ENCODE data around the gene TAF5. TPM values are rescaled to one million over a fixed set of nuclear protein-coding genes. Genes with fewer than 3 reads are reported as not detected.

The TAF5 gene
- total RNA-seq, 1 donor from 2014 or later, result 11.5 TPM

- Mint-ChIP-seq H3K9me3 (no peaks in the 10 kb centered on the region), H3K4me3 (peak overlapping the region; percentile 92), H3K4me1 (peaks cover 16% of the 10 kb centered on the region), H3K27ac (ENCODE audit: unreplicated experiment) (peak overlapping the region; percentile 2), H3K36me3 (ENCODE audit: low read depth) (no peaks in the 10 kb centered on the region), H3K27me3 (ENCODE audit: low read depth) (no peaks in the 10 kb centered on the region)
- TF ChIP-seq CTCF (conservative IDR thresholded peaks at IDR 0.05), result no peak
- DNase-seq (ENCODE audit: low read depth, low spot score), result no peak
These were observed 396 bp upstream of the TAF5 start for GRCh38 chr10:103367379-103367781.

- Mint-ChIP-seq H3K9me3 (no peaks in the 10 kb centered on the region), H3K4me3 (no peak overlapping the region), H3K36me3 (ENCODE audit: low read depth) (no peaks in the 10 kb centered on the region), H3K27ac (ENCODE audit: unreplicated experiment) (no peak overlapping the region), H3K4me1 (peaks cover 6% of the 10 kb centered on the region), H3K27me3 (ENCODE audit: low read depth) (no peaks in the 10 kb centered on the region)
- TF ChIP-seq CTCF (conservative IDR thresholded peaks at IDR 0.05), result no peak
- DNase-seq (ENCODE audit: low read depth, low spot score), result no peak
These were observed 5.8 kb downstream of the TAF5 start for GRCh38 chr10:103373544-103373943.

- DNase-seq (ENCODE audit: low read depth, low spot score), result no peak
- TF ChIP-seq CTCF (conservative IDR thresholded peaks at IDR 0.05), result no peak
- no peaks in the 10 kb centered on the region for H3K36me3 Mint-ChIP-seq (ENCODE audit: low read depth)
- H3K27ac Mint-ChIP-seq (ENCODE audit: unreplicated experiment), result no peak overlapping the region
- H3K9me3 Mint-ChIP-seq, result no peaks in the 10 kb centered on the region
- peaks cover 4% of the 10 kb centered on the region for H3K4me1 Mint-ChIP-seq
- no peaks in the 10 kb centered on the region for H3K27me3 Mint-ChIP-seq (ENCODE audit: low read depth)
- H3K4me3 Mint-ChIP-seq, result no peak overlapping the region
These were observed 6.5 kb downstream of the TAF5 start for GRCh38 chr10:103374263-103374662.

- H3K4me3 Mint-ChIP-seq, result no peak overlapping the region
- DNase-seq (ENCODE audit: low read depth, low spot score), result no peak
- H3K36me3 Mint-ChIP-seq (ENCODE audit: low read depth), result peaks cover 6% of the 10 kb centered on the region
- H3K27ac Mint-ChIP-seq (ENCODE audit: unreplicated experiment), result no peak overlapping the region
- no peak for TF ChIP-seq CTCF (conservative IDR thresholded peaks at IDR 0.05)
- no peaks in the 10 kb centered on the region for H3K9me3 Mint-ChIP-seq
- no peaks in the 10 kb centered on the region for H3K4me1 Mint-ChIP-seq
- no peaks in the 10 kb centered on the region for H3K27me3 Mint-ChIP-seq (ENCODE audit: low read depth)
These were observed 15.0 kb downstream of the TAF5 start for GRCh38 chr10:103382769-103383168.

GRCh38 chr10:103394180-103394579 is 26.4 kb downstream of the TAF5 start:
- Mint-ChIP-seq H3K4me1 (peaks cover 48% of the 10 kb centered on the region), H3K27ac (ENCODE audit: unreplicated experiment) (no peak overlapping the region), H3K4me3 (peak overlapping the region; percentile 83), H3K36me3 (ENCODE audit: low read depth) (peaks cover 3% of the 10 kb centered on the region), H3K27me3 (ENCODE audit: low read depth) (no peaks in the 10 kb centered on the region), H3K9me3 (no peaks in the 10 kb centered on the region)
- no peak for TF ChIP-seq CTCF (conservative IDR thresholded peaks at IDR 0.05)
- no peak for DNase-seq (ENCODE audit: low read depth, low spot score)

GRCh38 chr10:103395754-103396066 is 27.9 kb downstream of the TAF5 start:
- Mint-ChIP-seq H3K4me1 (peaks cover 48% of the 10 kb centered on the region), H3K27ac (ENCODE audit: unreplicated experiment) (peak overlapping the region; percentile 99), H3K27me3 (ENCODE audit: low read depth) (no peaks in the 10 kb centered on the region), H3K9me3 (no peaks in the 10 kb centered on the region), H3K4me3 (peak overlapping the region; percentile 100), H3K36me3 (ENCODE audit: low read depth) (peaks cover 6% of the 10 kb centered on the region)
- no peak for DNase-seq (ENCODE audit: low read depth, low spot score)
- TF ChIP-seq CTCF (conservative IDR thresholded peaks at IDR 0.05), result no peak

Measured in neural crest cell (in vitro differentiated cells).